ENCODE data around the gene INTS11. TPM values are rescaled to one million over a fixed set of nuclear protein-coding genes. Genes with fewer than 3 reads are reported as not detected.

INTS11 gene
- total and polyA plus RNA-seq, 9 of the 15 experiments (the other 6 are each of a cell fraction or from before 2014, with no cell fraction given) = 3.6 to 183 (median 110) TPM

DNA sequence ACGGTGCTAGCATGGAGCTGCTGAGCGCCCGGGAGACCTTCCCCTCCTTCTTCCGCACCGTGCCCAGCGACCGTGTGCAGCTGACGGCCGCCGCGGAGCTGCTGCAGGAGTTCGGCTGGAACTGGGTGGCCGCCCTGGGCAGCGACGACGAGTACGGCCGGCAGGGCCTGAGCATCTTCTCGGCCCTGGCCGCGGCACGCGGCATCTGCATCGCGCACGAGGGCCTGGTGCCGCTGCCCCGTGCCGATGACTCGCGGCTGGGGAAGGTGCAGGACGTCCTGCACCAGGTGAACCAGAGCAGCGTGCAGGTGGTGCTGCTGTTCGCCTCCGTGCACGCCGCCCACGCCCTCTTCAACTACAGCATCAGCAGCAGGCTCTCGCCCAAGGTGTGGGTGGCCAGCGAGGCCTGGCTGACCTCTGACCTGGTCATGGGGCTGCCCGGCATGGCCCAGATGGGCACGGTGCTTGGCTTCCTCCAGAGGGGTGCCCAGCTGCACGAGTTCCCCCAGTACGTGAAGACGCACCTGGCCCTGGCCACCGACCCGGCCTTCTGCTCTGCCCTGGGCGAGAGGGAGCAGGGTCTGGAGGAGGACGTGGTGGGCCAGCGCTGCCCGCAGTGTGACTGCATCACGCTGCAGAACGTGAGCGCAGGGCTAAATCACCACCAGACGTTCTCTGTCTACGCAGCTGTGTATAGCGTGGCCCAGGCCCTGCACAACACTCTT, 7.7 kb upstream of the INTS11 start:
- H3K36me3 ChIP-seq (ENCODE audit: control insufficient read depth, insufficient read depth, low read length) = peaks cover 38% of the 10 kb centered on the region; the same call in 1 of the 3 replicates
- ChIA-PET CTCF (ENCODE audit: low intra/inter-chr PET ratio) (no interaction called here), POLR2A (interaction anchor here (0.7 to 1.7 kb wide), 5 partner anchors 10 to 43 kb away, joined by 3 to 9 read pairs (median 4); partner anchors contain the start of gene AURKAIP1)
- BruUV-seq (replicated peaks) = no TSS peak
- ATAC-seq (no peak), DNase-seq (ENCODE audit: extremely low read depth in 1 of 4, low spot score in 3 of 4) (no peak), FAIRE-seq (no peak)
- H3K27ac ChIP-seq (ENCODE audit: extremely low read depth, low read depth, low read length) = no peak overlapping the region
- H3K9me3 ChIP-seq (replicated peaks; ENCODE audit: control insufficient read depth, insufficient read depth, low read depth, low read length) = peaks cover 6% of the 10 kb centered on the region
- peaks cover 12% of the 10 kb centered on the region; the same call in 1 of the 2 replicates for H4K20me1 ChIP-seq (replicated peaks; ENCODE audit: control insufficient read depth, insufficient read depth, low read length)
- in situ Hi-C loops (cut with MboI) = no loop called here
- H2AFZ ChIP-seq (ENCODE audit: low read depth, low read length) = no peak overlapping the region
- peaks cover 4% of the 10 kb centered on the region for H3K9me1 ChIP-seq (ENCODE audit: control insufficient read depth, insufficient read depth, low read length)
- intact Hi-C loops (cut with micrococcal nuclease) = no loop called here
- no peak overlapping the region for H3K4me3 ChIP-seq
- H3K4me1 ChIP-seq (replicated peaks in 1 of 2; ENCODE audit: control insufficient read depth in 2 of 2, insufficient read depth in 2 of 2, low read length in 2 of 2) = peaks cover 0 to 94% of the 10 kb centered on the region in 2 experiments; a peak in 2 of 5 replicates
- H3K9ac ChIP-seq (ENCODE audit: insufficient read depth in 1 of 2, low read depth in 2 of 2, low read length in 2 of 2) = no peak overlapping the region
- WGBS (ENCODE audit: insufficient coverage, low coverage, missing lambda C conversion rate) = 90% methylated on average over 46 of the region's 57 CpGs
- H3K4me2 ChIP-seq (ENCODE audit: insufficient read depth, low read length) = no peak overlapping the region
- H3K79me2 ChIP-seq (ENCODE audit: control insufficient read depth, insufficient read depth, low read length) = no peaks in the 10 kb centered on the region
- H3K27me3 ChIP-seq (ENCODE audit: control insufficient read depth in 2 of 2, insufficient read depth in 2 of 2, low read length in 2 of 2) = no peaks in the 10 kb centered on the region
- TF ChIP-seq FUS (optimal IDR thresholded peaks at IDR 0.05; ENCODE audit: low read depth, low read length) (peak; percentile 36), FOXA1 (IDR thresholded peaks at IDR 0.05; ENCODE audit: borderline replicate concordance) (no peak), KDM4B (IDR thresholded peaks at IDR 0.05; ENCODE audit: borderline replicate concordance in 2 of 2, low read depth in 1 of 2) (no peak), POLR2A (conservative IDR thresholded peaks at IDR 0.05) (peak; percentile 27; the same call in 1 of the 2 replicates), PTRF (tag; IDR thresholded peaks at IDR 0.05) (no peak), HMGN3 (IDR thresholded peaks at IDR 0.05; ENCODE audit: borderline replicate concordance, extremely low read depth, insufficient read length, low read depth, low read length) (peak; percentile 37), NR2C1 (IDR thresholded peaks at IDR 0.05) (no peak), NR2C1 (tag; IDR thresholded peaks at IDR 0.05) (0 out of 2 replicates have a peak, but pooled peaks have one; percentile 16), SIN3A (IDR thresholded peaks at IDR 0.05; ENCODE audit: borderline replicate concordance in 2 of 2, control insufficient read depth in 1 of 2, low read depth in 2 of 2, low read length in 2 of 2) (no peak), CHD4 (IDR thresholded peaks at IDR 0.05; ENCODE audit: insufficient read depth, insufficient replicate concordance, low read depth, low read length, poor library complexity, severe bottlenecking) (no peak), CREM (IDR thresholded peaks at IDR 0.05; ENCODE audit: low read depth) (no peak)
- TF ChIP-seq, protein P1, sequence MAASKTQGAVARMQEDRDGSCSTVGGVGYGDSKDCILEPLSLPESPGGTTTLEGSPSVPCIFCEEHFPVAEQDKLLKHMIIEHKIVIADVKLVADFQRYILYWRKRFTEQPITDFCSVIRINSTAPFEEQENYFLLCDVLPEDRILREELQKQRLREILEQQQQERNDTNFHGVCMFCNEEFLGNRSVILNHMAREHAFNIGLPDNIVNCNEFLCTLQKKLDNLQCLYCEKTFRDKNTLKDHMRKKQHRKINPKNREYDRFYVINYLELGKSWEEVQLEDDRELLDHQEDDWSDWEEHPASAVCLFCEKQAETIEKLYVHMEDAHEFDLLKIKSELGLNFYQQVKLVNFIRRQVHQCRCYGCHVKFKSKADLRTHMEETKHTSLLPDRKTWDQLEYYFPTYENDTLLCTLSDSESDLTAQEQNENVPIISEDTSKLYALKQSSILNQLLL (CRISPR knock-in tag; IDR thresholded peaks at IDR 0.05; ENCODE audit: borderline replicate concordance) = no peak
- TF ChIP-seq, protein P2, sequence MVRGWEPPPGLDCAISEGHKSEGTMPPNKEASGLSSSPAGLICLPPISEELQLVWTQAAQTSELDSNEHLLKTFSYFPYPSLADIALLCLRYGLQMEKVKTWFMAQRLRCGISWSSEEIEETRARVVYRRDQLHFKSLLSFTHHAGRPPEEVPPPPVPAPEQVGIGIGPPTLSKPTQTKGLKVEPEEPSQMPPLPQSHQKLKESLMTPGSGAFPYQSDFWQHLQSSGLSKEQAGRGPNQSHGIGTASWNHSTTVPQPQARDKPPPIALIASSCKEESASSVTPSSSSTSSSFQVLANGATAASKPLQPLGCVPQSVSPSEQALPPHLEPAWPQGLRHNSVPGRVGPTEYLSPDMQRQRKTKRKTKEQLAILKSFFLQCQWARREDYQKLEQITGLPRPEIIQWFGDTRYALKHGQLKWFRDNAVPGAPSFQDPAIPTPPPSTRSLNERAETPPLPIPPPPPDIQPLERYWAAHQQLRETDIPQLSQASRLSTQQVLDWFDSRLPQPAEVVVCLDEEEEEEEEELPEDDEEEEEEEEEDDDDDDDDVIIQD (CRISPR knock-in tag; IDR thresholded peaks at IDR 0.05) = no peak
- TF ChIP-seq, protein P3, sequence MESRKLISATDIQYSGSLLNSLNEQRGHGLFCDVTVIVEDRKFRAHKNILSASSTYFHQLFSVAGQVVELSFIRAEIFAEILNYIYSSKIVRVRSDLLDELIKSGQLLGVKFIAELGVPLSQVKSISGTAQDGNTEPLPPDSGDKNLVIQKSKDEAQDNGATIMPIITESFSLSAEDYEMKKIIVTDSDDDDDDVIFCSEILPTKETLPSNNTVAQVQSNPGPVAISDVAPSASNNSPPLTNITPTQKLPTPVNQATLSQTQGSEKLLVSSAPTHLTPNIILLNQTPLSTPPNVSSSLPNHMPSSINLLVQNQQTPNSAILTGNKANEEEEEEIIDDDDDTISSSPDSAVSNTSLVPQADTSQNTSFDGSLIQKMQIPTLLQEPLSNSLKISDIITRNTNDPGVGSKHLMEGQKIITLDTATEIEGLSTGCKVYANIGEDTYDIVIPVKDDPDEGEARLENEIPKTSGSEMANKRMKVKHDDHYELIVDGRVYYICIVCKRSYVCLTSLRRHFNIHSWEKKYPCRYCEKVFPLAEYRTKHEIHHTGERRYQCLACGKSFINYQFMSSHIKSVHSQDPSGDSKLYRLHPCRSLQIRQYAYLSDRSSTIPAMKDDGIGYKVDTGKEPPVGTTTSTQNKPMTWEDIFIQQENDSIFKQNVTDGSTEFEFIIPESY (CRISPR knock-in tag; IDR thresholded peaks at IDR 0.05) = peak; percentile 92

Data from K562 (cell line).